ENCODE measurements around the gene MED13L.

The MED13L gene

DNA sequence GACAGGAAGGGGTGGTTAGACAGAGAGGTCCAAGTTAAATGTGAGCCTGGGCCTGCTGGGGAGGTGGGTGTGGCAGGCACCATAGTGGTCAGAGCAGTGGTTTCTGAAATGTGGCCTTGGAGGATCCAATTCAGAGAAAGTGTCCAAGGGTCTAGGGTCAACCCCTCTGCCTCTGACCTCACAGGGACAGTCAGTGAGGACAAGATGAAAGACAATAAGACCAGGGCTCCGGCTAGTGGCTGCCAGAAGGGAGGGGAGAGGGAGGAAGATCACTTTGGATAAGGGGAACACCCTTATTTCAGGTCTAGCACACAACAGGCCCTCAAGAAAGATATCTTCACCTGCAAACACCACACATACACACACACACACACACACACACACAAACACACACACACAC lies 335.1 kb downstream of the MED13L start:
- DNase-seq (ENCODE audit: low read depth) = no peak

GRCh38 chr12:115941362-115941761 lies 336.1 kb downstream of the MED13L start:
- no peak for DNase-seq (ENCODE audit: low read depth)

DNA sequence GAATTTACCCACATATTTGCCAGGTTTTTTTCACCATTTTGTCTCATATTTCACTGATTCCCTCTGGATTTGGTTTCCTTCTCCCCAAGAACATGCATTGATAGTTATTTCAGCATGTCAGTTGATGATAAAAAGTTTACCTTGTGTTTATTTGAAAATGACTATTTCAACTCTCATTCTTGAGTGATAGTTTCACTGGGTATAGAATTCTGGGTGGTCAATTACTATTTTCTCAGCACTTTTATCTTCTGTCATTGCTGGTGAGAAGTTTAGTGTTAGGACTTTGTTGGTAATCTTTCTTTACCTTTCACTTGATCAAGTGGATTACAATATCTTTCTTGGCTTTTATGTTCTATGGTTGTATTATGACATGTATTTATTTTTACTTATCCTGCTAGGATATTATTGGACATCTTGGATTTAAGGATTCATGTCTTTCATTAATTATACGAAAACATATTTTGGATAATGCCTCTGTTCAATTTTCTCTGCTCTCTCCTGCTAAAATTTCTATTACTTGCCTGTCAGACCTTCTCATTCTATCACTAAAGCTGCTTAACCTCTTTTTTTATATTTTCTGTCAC lies 338.6 kb downstream of the MED13L start:
- no peak for DNase-seq (ENCODE audit: low read depth)

DNA sequence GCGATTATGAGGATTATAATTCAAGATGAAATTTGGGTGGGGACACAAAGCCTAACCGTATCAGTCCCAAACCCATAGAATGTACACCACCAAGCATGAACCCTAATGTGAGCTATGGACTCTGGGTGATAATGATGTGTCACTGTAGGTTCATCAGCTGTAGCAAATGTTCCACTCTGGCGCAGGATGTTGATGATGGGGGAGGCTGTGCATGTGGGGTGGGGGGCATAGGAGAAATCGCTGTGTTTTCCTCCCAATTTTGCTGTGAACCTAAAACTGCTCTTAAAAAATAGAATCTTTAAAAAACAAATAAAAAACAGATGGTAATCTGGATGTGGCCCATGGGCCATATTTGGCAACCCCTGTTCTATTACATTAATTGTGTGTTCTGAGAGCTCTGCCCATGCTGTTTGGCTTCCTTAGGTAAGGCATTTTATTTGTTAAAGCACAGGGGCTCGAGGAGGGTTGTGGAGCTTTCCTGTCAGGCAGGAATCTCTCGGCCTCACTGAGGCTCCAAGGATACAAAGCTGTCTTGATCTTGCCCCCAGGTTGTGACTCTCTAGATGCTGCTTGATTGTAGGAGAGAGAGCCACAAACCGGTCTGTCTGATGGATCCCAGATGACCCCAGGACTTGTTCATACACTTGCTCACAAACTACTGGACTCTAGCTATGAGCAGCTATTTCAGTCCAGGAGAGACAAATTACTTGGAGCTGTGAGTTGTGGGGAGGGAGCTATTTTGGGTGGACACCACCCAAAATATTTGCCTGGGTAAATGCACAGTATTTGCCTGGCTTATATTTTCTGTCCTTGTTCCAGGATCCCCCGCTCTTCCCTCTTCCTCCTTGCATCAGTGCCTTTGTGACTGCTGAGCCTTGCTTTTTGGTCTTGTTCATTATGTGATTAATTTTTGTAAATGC lies 340.2 kb downstream of the MED13L start:
- no peak for DNase-seq (ENCODE audit: low read depth)

GRCh38 chr12:115934877-115935276 lies 342.6 kb downstream of the MED13L start:
- no peak for DNase-seq (ENCODE audit: low read depth)

DNA sequence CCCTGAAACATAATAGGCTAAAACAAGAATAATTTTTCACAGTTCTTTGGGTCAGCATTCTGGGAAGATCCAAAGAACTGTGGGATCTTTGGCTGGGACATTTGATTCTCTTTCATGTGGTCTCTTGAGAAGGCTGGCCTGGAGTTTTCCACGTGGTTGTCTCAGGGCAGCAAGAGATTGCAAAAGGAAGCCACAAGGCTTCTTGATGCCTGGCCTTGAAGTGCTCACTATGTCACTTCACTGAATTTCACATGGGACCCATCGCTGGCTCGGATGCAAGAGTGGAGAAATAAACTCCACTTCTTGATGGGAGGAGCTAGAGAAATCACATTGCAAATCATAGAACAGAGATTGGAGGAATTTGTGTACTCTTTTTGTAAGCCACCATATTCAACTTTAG lies 343.4 kb downstream of the MED13L start:
- DNase-seq (ENCODE audit: low read depth) = no peak

- DNase-seq (ENCODE audit: low read depth) = no peak
Observed at GRCh38 chr12:115932066-115932465, 345.4 kb downstream of the MED13L start.

- DNase-seq (ENCODE audit: low read depth) = no peak
Observed at GRCh38 chr12:115930336-115930735, 347.2 kb downstream of the MED13L start.

GRCh38 chr12:115926037-115926670 lies 351.3 kb downstream of the MED13L start:
- DNase-seq (ENCODE audit: low read depth) = no peak

DNA sequence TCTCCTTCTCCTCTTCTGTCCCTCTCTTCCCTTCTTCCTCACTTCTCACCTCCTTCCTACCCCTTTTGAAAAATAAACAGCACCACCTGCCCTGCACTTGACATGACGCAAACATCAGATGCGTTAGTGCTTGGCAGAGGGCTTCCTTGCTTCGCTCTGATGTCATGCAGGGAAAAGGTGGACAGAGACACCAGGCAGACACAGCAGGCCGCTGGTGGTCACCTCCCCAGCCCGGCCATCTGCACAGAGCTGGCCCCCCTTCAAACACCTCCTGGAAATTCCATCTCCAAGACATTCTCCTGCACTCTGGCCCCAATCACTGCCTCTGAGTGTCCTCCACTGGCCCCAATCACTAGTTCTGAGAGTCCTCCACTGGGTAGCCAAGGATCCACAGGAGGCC lies 353.6 kb downstream of the MED13L start:
- no peak for DNase-seq (ENCODE audit: low read depth)

- no peak for DNase-seq (ENCODE audit: low read depth)
Observed at GRCh38 chr12:115922952-115923564, 354.4 kb downstream of the MED13L start.

DNA sequence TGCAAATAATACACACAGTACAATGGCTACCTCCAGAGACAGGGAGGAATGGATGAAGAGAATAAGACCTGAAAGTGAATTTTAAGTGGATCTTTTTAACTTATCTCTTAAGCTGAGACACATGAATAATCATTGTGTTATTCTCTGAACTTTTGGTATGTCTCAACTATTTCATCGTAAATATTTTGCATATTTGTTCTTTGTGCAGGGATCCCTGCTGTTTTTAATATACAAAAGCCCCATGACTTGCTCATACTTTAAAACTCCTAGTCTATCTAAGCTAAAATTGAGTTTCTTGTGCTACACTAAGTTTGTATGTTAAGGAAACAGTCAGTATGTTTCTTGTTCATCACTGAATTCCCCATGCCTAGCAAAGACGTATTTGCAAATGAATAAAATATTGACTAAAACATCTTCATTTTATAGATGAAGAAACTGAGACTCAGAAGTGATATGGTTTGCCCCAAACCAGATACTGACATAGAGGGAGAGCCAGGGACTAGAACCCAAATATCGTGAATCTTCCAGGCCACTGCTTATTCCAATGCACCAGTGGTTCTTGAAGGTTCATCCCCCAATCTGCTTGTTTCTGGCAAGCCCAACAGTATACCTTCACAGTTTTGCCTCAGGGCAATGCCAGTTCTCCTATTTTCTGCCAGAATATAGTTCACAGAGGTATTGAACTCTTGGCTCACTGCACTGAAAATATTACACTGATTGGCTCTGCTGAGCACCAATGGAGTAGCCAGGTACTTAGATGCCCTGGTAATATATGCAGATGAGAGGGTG lies 356.9 kb downstream of the MED13L start:
- DNase-seq (ENCODE audit: low read depth) = no peak

DNA sequence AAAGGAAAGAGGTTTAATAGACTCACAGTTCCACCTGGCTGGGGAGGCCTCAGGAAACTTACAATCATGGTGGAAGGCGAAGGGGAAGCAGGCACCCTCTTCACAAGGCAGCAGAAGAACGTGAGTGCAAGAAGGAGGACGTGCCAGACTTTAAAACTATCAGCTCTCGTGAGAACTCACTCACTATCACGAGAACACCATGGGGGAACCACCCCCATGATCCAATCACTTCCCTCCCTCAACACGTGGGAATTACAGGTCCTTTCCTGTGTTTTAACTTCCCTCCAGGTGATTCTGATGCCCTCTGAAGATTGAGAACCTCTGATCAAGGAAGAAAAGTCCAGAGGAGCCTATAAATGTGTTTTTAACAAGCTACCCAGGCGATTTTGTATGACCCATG lies 358.7 kb downstream of the MED13L start:
- DNase-seq (ENCODE audit: low read depth) = no peak

DNA sequence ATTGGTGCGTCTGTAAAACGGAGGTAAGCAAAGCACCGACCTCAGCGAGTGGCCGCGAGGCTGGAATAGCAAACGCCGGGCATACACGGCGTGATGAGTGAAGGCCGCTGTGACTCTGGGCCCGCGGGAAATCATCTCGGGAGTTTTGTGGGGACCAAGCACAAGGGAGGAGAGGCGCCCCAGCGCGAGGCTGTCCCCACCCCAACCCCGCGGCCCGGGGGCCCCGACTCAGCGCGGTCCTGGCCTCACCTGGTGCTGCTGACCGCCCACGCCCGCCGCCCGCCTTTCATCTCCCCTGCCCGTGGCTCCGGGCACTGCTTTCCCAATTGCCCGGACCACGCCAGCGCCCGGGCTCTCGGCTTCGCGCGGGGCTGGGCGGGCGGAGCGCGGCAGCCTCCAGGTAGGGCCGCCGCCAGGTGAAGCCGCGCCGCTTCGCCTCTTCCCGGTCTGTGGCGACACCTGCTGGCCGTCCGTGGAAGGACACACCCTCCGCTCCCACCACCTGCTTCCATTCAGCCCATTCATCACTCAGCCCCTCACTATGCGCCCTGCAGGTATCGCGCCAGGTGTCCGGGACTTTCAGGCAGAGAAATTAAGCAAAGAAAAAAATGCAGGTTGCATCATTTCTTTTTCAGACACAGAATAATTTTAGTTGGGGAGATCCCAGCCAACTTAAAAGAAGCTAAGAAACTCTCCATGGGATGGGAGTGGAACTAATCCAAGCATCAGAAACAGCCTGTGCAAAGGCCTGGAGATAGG lies 360.4 kb downstream of the MED13L start:
- DNase-seq (ENCODE audit: low read depth) = no peak

GRCh38 chr12:115914122-115914521 lies 363.4 kb downstream of the MED13L start:
- DNase-seq (ENCODE audit: low read depth) = no peak

DNA sequence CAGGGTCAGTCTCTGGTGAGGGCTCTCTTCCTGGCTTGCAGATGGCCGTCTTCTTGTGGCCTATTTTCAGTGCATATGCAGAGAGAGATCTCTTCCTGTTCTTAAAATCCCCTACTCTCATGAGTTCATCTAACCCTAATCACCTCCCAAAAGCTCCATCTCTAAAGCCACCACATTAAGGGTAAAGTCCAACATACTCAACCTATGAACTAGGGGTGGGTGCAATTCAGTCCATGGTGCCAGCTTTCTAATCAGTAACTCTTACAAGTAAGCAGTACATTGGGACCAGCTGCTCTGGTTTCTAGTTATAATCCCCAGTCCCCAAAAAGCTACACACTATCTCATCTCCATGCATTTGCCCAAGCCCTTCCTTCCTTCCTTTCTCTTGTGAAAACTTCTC lies 365.1 kb downstream of the MED13L start:
- DNase-seq (ENCODE audit: low read depth) = no peak

DNA sequence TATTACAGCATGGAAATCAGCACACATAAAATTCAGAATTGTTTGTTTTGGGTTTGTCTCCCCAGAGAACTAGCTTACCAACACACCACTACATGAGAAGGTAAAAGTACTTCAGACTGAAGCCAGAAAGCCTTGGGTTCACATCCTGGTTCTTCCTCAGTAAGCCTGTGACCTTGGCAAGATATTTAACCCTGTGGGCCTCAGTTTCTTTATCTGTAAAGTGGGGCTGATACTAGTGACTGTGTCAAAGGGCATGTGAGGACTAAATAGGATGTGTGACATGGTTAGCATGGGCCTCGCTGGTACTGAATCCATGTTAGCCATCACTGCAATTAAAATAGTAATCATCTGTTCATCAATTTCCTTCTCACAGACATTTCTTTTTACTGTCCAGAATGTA lies 366.1 kb downstream of the MED13L start:
- DNase-seq (ENCODE audit: low read depth) = no peak

- no peak for DNase-seq (ENCODE audit: low read depth)
Observed at GRCh38 chr12:115910057-115910456, 367.4 kb downstream of the MED13L start.
